ENCODE results near the gene BAG2.

BAG2 gene

GRCh38 chr6:57222743-57223077 lies 50.6 kb downstream of the BAG2 start:
- peaks cover 28% of the 10 kb centered on the region for H3K4me1 ChIP-seq (ENCODE audit: control insufficient read depth, insufficient read depth, low read length)
- H3K9ac ChIP-seq (ENCODE audit: low read length), result no peak overlapping the region
- peaks cover 7% of the 10 kb centered on the region; the same call in 1 of the 2 replicates for H3K36me3 ChIP-seq (ENCODE audit: control insufficient read depth, insufficient read depth, low read length)
- no peaks in the 10 kb centered on the region for H3K27me3 ChIP-seq (ENCODE audit: control insufficient read depth, insufficient read depth, low read length)
- peak overlapping the region; percentile 98; the same call in 1 of the 2 replicates for H3K27ac ChIP-seq (ENCODE audit: low read depth, low read length)
- H3K9me3 ChIP-seq (ENCODE audit: control insufficient read depth, insufficient read depth, low read depth, low read length), result peaks cover 8% of the 10 kb centered on the region; the same call in 1 of the 2 replicates
- peak overlapping the region; percentile 88 for H3K4me3 ChIP-seq (ENCODE audit: low read depth, low read length)

DNA sequence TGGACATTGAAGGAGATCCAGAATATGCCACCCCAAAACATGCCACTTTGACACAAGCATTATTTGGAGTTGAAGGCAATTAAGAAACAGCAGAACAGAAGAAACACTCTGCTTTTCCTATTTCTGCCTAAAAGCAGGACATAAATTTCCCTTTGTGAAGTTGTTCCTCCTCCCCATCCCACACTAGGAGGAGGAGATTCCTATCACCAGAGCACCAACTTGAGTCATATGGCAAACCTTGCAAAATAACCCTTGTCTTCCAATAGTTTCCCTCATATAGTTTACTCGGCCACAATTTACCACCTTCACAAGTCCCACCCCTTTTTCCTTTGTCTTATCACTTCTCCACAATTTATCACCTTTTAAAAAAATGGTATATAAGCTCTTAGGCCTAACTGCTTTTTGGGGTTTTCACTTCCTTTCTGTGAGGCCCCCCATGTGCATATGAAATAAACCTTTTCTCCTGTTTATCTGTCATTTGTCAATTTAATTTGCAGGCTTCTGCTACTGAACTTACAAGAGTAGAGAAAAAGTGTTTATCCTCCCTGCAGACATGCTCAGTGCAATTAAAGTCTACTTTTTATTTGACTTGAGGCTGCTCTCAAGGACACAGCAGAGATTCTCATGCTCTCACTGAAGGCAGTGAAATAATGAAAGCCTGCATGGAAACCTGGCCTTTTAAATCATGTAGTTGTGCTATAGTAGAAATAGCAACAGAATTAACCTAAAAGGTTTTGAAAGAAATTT lies 52.8 kb downstream of the BAG2 start:
- Histone ChIP-seq H3K36me3 (ENCODE audit: control insufficient read depth, insufficient read depth, low read length) (peaks cover 6% of the 10 kb centered on the region; the same call in 1 of the 2 replicates), H3K9me3 (ENCODE audit: control insufficient read depth, insufficient read depth, low read depth, low read length) (peaks cover 7% of the 10 kb centered on the region; the same call in 1 of the 2 replicates), H3K27me3 (ENCODE audit: control insufficient read depth, insufficient read depth, low read length) (no peaks in the 10 kb centered on the region), H3K27ac (ENCODE audit: low read depth, low read length) (no peak overlapping the region), H3K4me1 (ENCODE audit: control insufficient read depth, insufficient read depth, low read length) (peaks cover 28% of the 10 kb centered on the region), H3K4me3 (ENCODE audit: low read depth, low read length) (no peak overlapping the region), H3K9ac (ENCODE audit: low read length) (no peak overlapping the region)

- Histone ChIP-seq H3K4me1 (ENCODE audit: control insufficient read depth, insufficient read depth, low read length) (peaks cover 28% of the 10 kb centered on the region), H3K27ac (ENCODE audit: low read depth, low read length) (no peak overlapping the region), H3K9me3 (ENCODE audit: control insufficient read depth, insufficient read depth, low read depth, low read length) (no peaks in the 10 kb centered on the region), H3K4me3 (ENCODE audit: low read depth, low read length) (no peak overlapping the region), H3K36me3 (ENCODE audit: control insufficient read depth, insufficient read depth, low read length) (no peaks in the 10 kb centered on the region), H3K27me3 (ENCODE audit: control insufficient read depth, insufficient read depth, low read length) (no peaks in the 10 kb centered on the region), H3K9ac (ENCODE audit: low read length) (no peak overlapping the region)
Observed at GRCh38 chr6:57226221-57226620, 54.1 kb downstream of the BAG2 start.

Data from HUES6 (cell line).